Uterus (tissue), 2 donors: ENCODE data around the gene CBFA2T2.

ENCODE experiments used
- CTCF ChIP-seq, 4 experiments: fragments of 200-600 bp in 2 of 4; fragments of 450-650 bp in 2 of 4; sonication (generic) in 2 of 4; IDR thresholded peaks; one replicate each; pipeline ENCODE4 v1.5.1; 2016 to 2019; ENCODE audit warnings: antibody characterized with exemption in 4 of 4, mild to moderate bottlenecking in 2 of 4, moderate library complexity in 1 of 4
- POLR2A ChIP-seq, 2 donors: fragments of 450-650 bp; IDR thresholded peaks; one replicate each; pipeline ENCODE4 v1.6.1; 2016; ENCODE audit warnings: antibody characterized with exemption in 2 of 2, mild to moderate bottlenecking in 1 of 2, moderate library complexity in 1 of 2

GRCh38 chr20:33685328-33686099 lies 195.6 kb downstream of the CBFA2T2 start:
- TF ChIP-seq CTCF (IDR thresholded peaks at IDR 0.05) (no peak), POLR2A (IDR thresholded peaks at IDR 0.05) (no peak)
